Small intestine (tissue), 7 donors: ENCODE measurements around the gene XAGE2. TPM values are rescaled to one million over a fixed set of nuclear protein-coding genes. Genes with fewer than 3 reads are reported as not detected.

Experiments used
- DNase-seq, 2 donors: peaks; one replicate each; pipeline versions ENCODE4 v3.0.0 to v3.0.0-alpha.2; 2013
- FAIRE-seq: peaks from 2 replicates; lab custom pipeline; 2012; peaks lifted over from hg19 to GRCh38; lab: Jason Lieb, UNC
- H3K27ac ChIP-seq, 3 donors: one replicate each; pipeline ENCODE4 v1.5.1; 2013; ENCODE audit warnings: low read length in 2 of 3, mild to moderate bottlenecking in 2 of 3, control low read depth in 1 of 3, inconsistent platforms in 1 of 3, low read depth in 1 of 3, moderate library complexity in 1 of 3
- H3K27me3 ChIP-seq, 3 donors: one replicate each; pipeline ENCODE4 v1.6.1; 2013; ENCODE audit warnings: low read length in 3 of 3, inconsistent platforms in 1 of 3; ENCODE audit not compliant: control insufficient read depth in 3 of 3, insufficient read depth in 3 of 3
- H3K36me3 ChIP-seq, 3 donors: one replicate each; pipeline ENCODE4 v1.6.1; 2013; ENCODE audit warnings: low read length in 3 of 3, inconsistent platforms in 1 of 3, low read depth in 1 of 3, mild to moderate bottlenecking in 1 of 3, moderate library complexity in 1 of 3; ENCODE audit not compliant: control insufficient read depth in 3 of 3, insufficient read depth in 2 of 3
- H3K4me1 ChIP-seq, 3 donors: one replicate each; pipeline ENCODE4 v1.6.1; 2013; ENCODE audit warnings: low read length in 2 of 3, inconsistent platforms in 1 of 3, low read depth in 1 of 3, mild to moderate bottlenecking in 1 of 3, moderate library complexity in 1 of 3; ENCODE audit not compliant: control insufficient read depth in 3 of 3, insufficient read depth in 2 of 3
- H3K4me3 ChIP-seq, 3 donors: one replicate each; pipeline ENCODE4 v1.5.1; 2013; ENCODE audit warnings: low read length in 3 of 3, control low read depth in 1 of 3, inconsistent platforms in 1 of 3, low read depth in 1 of 3, mild to moderate bottlenecking in 1 of 3, moderate library complexity in 1 of 3
- H3K9me3 ChIP-seq, 2 donors: one replicate each; pipeline ENCODE4 v1.6.1; 2013; ENCODE audit warnings: low read depth in 1 of 2, low read length in 1 of 2; ENCODE audit not compliant: control insufficient read depth in 2 of 2, insufficient read depth in 1 of 2
- WGBS, 3 donors: extraction: QIAGEN DNeasy Blood & Tissue Kit; methylation state at CpG; one replicate each; pipeline ENCODE4 v1.1.7; 2013; 5-methylcytosine and 5-hydroxymethylcytosine counted together
- polyA plus RNA-seq, 4 donors: library from polyadenylated mRNA; stranded (reverse) in 3 of 4; unstranded in 1 of 4; fragments of 200-250 nt in 3 of 4; fragments of 120-200 nt in 1 of 4; gene quantifications; one replicate each; pipeline versions ENCODE4 v1.2.1 to v1.2.3, GENCODE V29; 2013
- donor health status: healthy with polysubstance abuse.
- donor health status: control.
- donor health status: control.
- donor health status: Bipolar disorder and iron deficiency.
- donor health status: healthy.

XAGE2 gene
- polyA plus RNA-seq, 4 donors = 1.6 TPM; not detected in 3

GRCh38 chrX:52415304-52415703, 46.5 kb downstream of the XAGE2 start:
- Histone ChIP-seq H3K4me3 (no peak overlapping the region), H3K4me1 (no peaks in the 10 kb centered on the region), H3K27ac (no peak overlapping the region), H3K27me3 (no peaks in the 10 kb centered on the region), H3K9me3 (no peaks in the 10 kb centered on the region), H3K36me3 (no peaks in the 10 kb centered on the region)
- DNase-seq (no peak), FAIRE-seq (no peak)

- Histone ChIP-seq H3K27ac (no peak overlapping the region), H3K36me3 (no peaks in the 10 kb centered on the region), H3K4me3 (no peak overlapping the region), H3K4me1 (no peaks in the 10 kb centered on the region), H3K27me3 (no peaks in the 10 kb centered on the region), H3K9me3 (no peaks in the 10 kb centered on the region)
- whole genome bisulfite sequencing, 3 donors = 62 to 76% (median 66%) methylated on average over 2 to 3 of the region's 3 CpGs
- DNase-seq = no peak
- FAIRE-seq = no peak
Measured at GRCh38 chrX:52416816-52417215, 48.0 kb downstream of the XAGE2 start.

DNA sequence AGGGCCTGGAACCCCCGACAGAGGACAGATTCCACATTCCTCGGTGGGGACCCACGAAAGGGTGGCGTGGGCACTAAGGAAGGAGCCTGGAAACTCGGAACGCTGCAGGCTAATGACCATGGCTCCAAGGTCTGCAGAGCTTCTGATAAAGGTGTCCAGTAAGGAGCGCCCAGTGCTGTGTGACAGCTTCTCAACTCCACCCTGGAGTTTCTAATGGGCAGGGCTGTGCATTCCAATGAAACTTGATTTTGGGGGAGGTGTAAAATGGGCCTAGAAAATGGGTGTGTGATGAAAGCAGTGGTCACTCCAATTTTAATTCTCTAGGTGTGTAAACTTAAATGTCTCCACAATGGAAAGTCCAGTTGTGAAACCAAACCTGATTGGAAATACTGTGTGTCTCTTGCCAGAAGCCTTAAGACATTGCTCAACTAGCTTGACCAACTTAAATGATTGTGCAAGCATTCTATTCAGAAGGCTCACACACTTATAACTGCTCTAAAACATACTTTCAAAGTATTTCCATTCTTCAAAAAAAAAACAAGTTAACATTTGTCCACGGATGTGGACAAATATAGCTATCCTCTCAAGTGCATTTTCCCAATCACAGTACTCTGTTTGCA, 52.1 kb downstream of the XAGE2 start:
- FAIRE-seq = no peak
- Histone ChIP-seq H3K36me3 (no peaks in the 10 kb centered on the region), H3K27ac (no peak overlapping the region), H3K4me3 (no peak overlapping the region), H3K4me1 (no peaks in the 10 kb centered on the region), H3K27me3 (no peaks in the 10 kb centered on the region), H3K9me3 (no peaks in the 10 kb centered on the region)
- DNase-seq = no peak
- WGBS, 3 donors = 78 to 95% (median 86%) methylated on average over 5 to 8 of the region's 8 CpGs

DNA sequence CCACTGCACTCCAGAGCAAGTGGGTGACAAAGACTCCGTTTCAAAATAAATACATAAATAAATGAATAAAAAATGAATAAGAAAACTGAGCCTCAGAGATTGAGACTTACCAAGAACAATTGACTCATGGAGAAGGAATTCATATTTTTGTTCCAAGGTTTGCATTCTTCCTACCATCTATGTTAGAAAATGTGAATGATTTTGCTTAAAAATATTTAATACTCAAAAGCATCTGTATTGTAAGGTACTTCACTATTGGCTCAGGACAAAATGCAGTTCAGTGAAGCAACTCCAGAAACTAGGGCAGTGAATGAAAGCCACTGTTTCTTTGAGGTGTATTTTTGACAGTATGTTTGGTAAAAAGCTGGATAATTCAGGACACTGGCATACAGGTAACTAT, 54.1 kb downstream of the XAGE2 start:
- H3K27me3 ChIP-seq = no peaks in the 10 kb centered on the region
- 69 to 78% (median 70%) methylated on average over 1 of the region's 1 CpG for WGBS, 3 donors
- DNase-seq = no peak
- no peaks in the 10 kb centered on the region for H3K9me3 ChIP-seq
- H3K4me3 ChIP-seq = no peak overlapping the region
- H3K27ac ChIP-seq = no peak overlapping the region
- no peaks in the 10 kb centered on the region for H3K4me1 ChIP-seq
- no peak for FAIRE-seq
- H3K36me3 ChIP-seq = no peaks in the 10 kb centered on the region

DNA sequence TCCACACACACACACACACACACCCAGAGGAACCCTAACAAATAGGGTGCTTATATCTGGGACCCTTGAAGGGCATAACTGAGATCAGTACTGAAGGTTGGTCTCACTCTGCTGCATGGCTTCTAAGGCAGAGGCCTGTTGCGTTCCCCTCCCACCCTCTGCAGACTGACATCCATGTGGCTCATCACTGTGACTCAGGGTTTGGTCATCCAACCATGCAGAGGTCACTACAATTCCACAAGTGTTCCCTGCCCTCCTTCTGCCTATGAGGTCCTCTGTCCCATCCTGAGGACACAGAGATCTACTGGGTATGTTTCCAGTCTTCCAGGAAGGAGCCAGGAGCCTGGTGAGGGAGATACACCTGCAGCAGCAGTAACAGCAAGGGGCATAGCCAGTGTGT, 55.8 kb downstream of the XAGE2 start:
- Histone ChIP-seq H3K4me3 (no peak overlapping the region), H3K36me3 (no peaks in the 10 kb centered on the region), H3K9me3 (no peaks in the 10 kb centered on the region), H3K27ac (no peak overlapping the region), H3K27me3 (no peaks in the 10 kb centered on the region), H3K4me1 (no peaks in the 10 kb centered on the region)
- no peak for FAIRE-seq
- WGBS, 3 donors = 82 to 100% (median 86%) methylated on average over 1 of the region's 1 CpG
- DNase-seq = no peak

Other genes with a start within 250 kb of the XAGE2 start
- 10 to 100 TPM in 1 of 4 donors, 1 to 10 TPM in 1, under 1 TPM in 2; 0.22 to 35.4 (median 3.1) TPM for gene MAGED4, start 184.1 kb upstream of the XAGE2 start, polyA plus RNA-seq
- not detected for gene XAGE1A, start 126.8 kb downstream of the XAGE2 start, polyA plus RNA-seq
- gene XAGE1B, start 148.0 kb downstream of the XAGE2 start, polyA plus RNA-seq = not detected